WERI-Rb-1 (cell line): ENCODE data around the gene BFSP1.

Experiments
- DNase-seq: peaks from one replicate; pipeline ENCODE4 v3.0.0-alpha.2; 2020
- H3K27ac ChIP-seq: fragments of 250-450 bp; sonication (Bioruptor Pico); 2 replicates; pipeline ENCODE4 v1.5.1; 2020; ENCODE audit warnings: mild to moderate bottlenecking, moderate library complexity
- H3K27me3 ChIP-seq: fragments of 250-450 bp; sonication (Bioruptor Pico); 2 replicates; pipeline ENCODE4 v1.5.1; 2021; ENCODE audit warnings: mild to moderate bottlenecking, low read depth, moderate library complexity; ENCODE audit not compliant: insufficient read depth, severe bottlenecking
- H3K36me3 ChIP-seq: fragments of 250-450 bp; sonication (Bioruptor Pico); 2 replicates; pipeline ENCODE4 v1.5.1; 2020; ENCODE audit warnings: mild to moderate bottlenecking, moderate library complexity
- H3K4me3 ChIP-seq: 2 replicates; pipeline ENCODE4 v1.5.1; 2011; ENCODE audit warnings: low read depth, mild to moderate bottlenecking, control low read depth, low read length
- H3K9me3 ChIP-seq: fragments of 250-450 bp; sonication (Bioruptor Pico); 2 replicates; pipeline ENCODE4 v1.5.1; 2021; ENCODE audit warnings: mild to moderate bottlenecking, moderate library complexity; ENCODE audit not compliant: severe bottlenecking
- TF ChIP-seq, protein P1 (sequence below): IDR thresholded peaks from 2 replicates; pipeline ENCODE4 v1.5.1; 2011; ENCODE audit warnings: low read depth, mild to moderate bottlenecking, control low read depth, inconsistent platforms, low read length

The BFSP1 gene

DNA sequence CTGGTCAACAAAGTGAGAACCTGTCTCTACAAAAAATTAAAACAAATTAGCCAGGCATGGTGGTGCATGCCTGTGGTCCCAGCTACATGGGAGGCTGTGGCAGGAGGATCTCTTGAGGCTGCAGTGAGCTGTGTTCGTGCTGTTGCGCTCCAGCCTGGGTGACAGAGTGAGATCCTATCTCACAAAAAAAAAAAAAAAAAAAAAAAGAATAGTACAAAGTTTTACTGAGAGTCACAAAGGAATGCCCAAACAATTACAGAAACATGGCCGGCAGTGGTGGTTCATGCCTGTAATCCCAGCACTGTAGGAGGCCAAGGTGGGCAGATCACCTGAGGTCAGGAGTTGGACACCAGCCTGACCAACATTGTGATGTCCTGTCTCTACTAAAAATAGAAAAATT lies 23.9 kb upstream of the BFSP1 start:
- H3K27ac ChIP-seq = no peak overlapping the region
- no peaks in the 10 kb centered on the region for H3K27me3 ChIP-seq
- no peaks in the 10 kb centered on the region for H3K36me3 ChIP-seq
- DNase-seq = no peak
- H3K9me3 ChIP-seq = no peaks in the 10 kb centered on the region
- H3K4me3 ChIP-seq = no peak overlapping the region
- TF ChIP-seq, protein P1, sequence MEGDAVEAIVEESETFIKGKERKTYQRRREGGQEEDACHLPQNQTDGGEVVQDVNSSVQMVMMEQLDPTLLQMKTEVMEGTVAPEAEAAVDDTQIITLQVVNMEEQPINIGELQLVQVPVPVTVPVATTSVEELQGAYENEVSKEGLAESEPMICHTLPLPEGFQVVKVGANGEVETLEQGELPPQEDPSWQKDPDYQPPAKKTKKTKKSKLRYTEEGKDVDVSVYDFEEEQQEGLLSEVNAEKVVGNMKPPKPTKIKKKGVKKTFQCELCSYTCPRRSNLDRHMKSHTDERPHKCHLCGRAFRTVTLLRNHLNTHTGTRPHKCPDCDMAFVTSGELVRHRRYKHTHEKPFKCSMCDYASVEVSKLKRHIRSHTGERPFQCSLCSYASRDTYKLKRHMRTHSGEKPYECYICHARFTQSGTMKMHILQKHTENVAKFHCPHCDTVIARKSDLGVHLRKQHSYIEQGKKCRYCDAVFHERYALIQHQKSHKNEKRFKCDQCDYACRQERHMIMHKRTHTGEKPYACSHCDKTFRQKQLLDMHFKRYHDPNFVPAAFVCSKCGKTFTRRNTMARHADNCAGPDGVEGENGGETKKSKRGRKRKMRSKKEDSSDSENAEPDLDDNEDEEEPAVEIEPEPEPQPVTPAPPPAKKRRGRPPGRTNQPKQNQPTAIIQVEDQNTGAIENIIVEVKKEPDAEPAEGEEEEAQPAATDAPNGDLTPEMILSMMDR = no peak

DNA sequence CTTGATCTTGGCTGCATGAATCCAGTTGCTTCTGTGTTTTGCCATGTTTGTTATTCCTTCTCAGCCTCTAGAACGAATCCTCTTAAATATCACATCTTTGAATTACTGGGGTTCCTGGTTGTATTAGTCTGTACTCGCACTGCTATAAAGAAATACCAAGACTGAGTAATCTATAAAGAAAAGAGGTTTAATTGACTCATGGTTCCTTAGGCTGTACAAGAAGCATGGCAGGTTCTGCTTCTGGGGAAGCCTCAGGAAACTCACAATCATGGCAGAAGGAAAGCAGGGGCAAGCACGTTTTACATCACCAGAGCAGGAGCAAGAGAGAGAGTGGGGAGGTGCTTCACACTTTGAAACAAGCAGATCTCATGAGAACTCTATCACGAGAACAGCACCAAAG lies 18.0 kb upstream of the BFSP1 start:
- no peaks in the 10 kb centered on the region for H3K27me3 ChIP-seq
- no peaks in the 10 kb centered on the region for H3K9me3 ChIP-seq
- no peak overlapping the region for H3K27ac ChIP-seq
- DNase-seq = no peak
- H3K36me3 ChIP-seq = no peaks in the 10 kb centered on the region
- TF ChIP-seq, protein P1 = no peak
- H3K4me3 ChIP-seq = no peak overlapping the region

DNA sequence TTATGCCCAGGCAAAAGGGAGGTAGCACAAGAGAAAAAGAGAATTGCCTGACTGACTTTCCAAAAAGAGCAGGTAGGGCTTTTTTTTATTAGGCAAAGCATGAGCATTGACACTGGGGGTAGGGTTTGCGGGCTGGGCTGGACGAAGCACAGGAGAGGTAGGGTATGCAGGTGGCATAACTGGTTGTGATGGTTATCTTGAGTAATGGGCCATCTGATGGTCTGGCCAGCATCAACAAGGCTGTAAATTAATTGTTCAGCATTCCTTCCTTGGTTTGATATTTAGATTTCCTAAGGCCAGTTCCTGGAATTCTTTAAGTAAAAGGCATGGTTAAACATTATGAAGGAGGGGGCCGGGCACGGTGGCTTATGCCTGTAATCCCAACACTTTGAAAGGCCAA lies 13.9 kb upstream of the BFSP1 start:
- no peak for DNase-seq
- Histone ChIP-seq H3K36me3 (no peaks in the 10 kb centered on the region), H3K9me3 (no peaks in the 10 kb centered on the region), H3K4me3 (no peak overlapping the region), H3K27me3 (no peaks in the 10 kb centered on the region), H3K27ac (no peak overlapping the region)
- TF ChIP-seq, protein P1 = no peak

DNA sequence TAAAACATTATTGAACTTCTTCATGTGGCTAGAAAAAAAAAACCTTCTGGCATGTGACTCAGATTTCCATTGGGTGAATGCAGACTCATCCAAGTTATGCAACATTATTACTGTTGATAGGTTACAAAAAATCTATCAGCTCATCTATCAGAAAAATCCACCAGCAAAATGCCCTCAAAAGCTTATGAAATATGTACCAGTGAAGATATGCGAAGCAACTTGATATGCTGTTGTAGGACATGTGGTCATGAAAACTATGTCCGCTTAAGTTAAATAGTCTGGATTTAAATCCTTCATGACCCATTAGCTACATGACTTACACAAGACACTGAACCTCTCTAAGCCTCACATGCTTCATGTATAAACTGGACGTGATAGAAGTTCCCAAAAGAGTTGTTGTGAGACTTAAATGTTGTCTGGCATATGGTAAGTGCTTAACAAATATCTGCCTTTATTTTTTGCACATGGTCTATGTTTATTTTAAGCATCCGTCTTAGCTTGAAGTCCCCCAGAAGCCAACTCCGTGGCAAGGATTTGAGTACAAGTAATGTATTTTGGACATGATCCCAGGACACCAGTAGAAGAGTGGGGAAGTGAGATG lies 12.5 kb upstream of the BFSP1 start:
- H3K36me3 ChIP-seq = no peaks in the 10 kb centered on the region
- no peak for DNase-seq
- H3K27me3 ChIP-seq = no peaks in the 10 kb centered on the region
- H3K4me3 ChIP-seq = no peak overlapping the region
- H3K27ac ChIP-seq = no peak overlapping the region
- H3K9me3 ChIP-seq = no peaks in the 10 kb centered on the region
- TF ChIP-seq, protein P1 = no peak

DNA sequence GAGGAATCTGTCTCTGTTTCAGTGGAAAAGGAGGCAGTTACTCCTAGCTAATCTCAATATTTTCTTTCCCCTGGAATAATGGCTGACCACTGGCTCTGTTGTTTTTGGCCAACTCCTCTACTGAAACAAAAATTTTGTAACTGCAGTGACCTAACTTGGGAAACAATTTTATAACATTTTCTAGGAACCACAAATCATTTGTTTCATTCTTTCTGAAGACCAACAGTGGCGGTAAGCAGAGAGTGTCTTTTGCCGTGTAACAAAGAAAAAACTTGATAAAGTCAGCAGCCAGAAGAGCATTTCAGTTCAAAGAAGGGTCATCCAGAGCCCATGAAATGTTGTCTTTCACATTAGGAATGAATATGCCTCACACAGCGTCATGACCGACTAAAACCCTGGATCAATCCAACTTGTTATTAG lies 11.8 kb upstream of the BFSP1 start:
- no peaks in the 10 kb centered on the region for H3K36me3 ChIP-seq
- TF ChIP-seq, protein P1 = no peak
- no peaks in the 10 kb centered on the region for H3K9me3 ChIP-seq
- no peaks in the 10 kb centered on the region for H3K27me3 ChIP-seq
- DNase-seq = no peak
- no peak overlapping the region for H3K27ac ChIP-seq
- H3K4me3 ChIP-seq = no peak overlapping the region

DNA sequence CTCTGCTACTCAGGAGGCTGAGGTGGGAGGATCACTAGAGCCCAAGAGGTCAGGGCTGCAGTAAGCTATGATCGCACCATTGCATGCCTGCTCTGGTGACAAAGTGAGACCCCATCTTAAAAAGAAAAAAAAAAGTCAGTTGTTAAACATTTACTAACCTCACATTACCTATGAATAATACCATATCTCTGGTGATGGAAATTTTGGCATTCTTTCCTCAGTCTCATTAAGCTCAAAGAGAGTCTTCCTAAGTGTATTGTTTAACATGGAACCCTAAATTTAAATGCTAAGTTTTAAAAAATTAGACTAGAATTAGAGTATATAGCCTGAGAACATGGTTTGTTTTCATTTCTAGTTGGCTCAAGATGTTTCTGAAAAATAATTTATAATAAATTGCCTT lies 11.3 kb upstream of the BFSP1 start:
- no peaks in the 10 kb centered on the region for H3K36me3 ChIP-seq
- DNase-seq = no peak
- TF ChIP-seq, protein P1 = no peak
- H3K9me3 ChIP-seq = no peaks in the 10 kb centered on the region
- H3K27ac ChIP-seq = no peak overlapping the region
- no peak overlapping the region for H3K4me3 ChIP-seq
- no peaks in the 10 kb centered on the region for H3K27me3 ChIP-seq
